ENCODE data around the gene LIMK2. TPM values are rescaled to one million over a fixed set of nuclear protein-coding genes. Genes with fewer than 3 reads are reported as not detected.
A peak's percentile ranks its signal among the peaks of the same experiment; 100 is the strongest.

LIMK2 gene
- polyA plus RNA-seq, 1 donor (not counting 4 experiments of a cell fraction or from before 2014, with no cell fraction given): 42.6 TPM

GRCh38 chr22:31173386-31174145 is 38.5 kb upstream of the LIMK2 start:
- TF ChIP-seq EZH2 (IDR thresholded peaks at IDR 0.05; ENCODE audit: low read length): no peak
- TF ChIP-seq, protein P1, sequence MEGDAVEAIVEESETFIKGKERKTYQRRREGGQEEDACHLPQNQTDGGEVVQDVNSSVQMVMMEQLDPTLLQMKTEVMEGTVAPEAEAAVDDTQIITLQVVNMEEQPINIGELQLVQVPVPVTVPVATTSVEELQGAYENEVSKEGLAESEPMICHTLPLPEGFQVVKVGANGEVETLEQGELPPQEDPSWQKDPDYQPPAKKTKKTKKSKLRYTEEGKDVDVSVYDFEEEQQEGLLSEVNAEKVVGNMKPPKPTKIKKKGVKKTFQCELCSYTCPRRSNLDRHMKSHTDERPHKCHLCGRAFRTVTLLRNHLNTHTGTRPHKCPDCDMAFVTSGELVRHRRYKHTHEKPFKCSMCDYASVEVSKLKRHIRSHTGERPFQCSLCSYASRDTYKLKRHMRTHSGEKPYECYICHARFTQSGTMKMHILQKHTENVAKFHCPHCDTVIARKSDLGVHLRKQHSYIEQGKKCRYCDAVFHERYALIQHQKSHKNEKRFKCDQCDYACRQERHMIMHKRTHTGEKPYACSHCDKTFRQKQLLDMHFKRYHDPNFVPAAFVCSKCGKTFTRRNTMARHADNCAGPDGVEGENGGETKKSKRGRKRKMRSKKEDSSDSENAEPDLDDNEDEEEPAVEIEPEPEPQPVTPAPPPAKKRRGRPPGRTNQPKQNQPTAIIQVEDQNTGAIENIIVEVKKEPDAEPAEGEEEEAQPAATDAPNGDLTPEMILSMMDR (optimal IDR thresholded peaks at IDR 0.05 in 1 of 3, IDR thresholded peaks at IDR 0.05 in 1 of 3, conservative IDR thresholded peaks at IDR 0.05 in 1 of 3; ENCODE audit: extremely low read depth in 1 of 3, insufficient read depth in 2 of 3, low read length in 3 of 3): no peak
- no peaks in the 10 kb centered on the region for H3K9me3 ChIP-seq (ENCODE audit: control insufficient read depth, low read depth, low read length)
- dilution Hi-C loops (cut with MboI; ENCODE audit: extremely low pct_ligation_motif_present, low sequenced_read_pairs): no loop called here
- H2AFZ ChIP-seq (ENCODE audit: control insufficient read depth, low read length): no peak overlapping the region
- FAIRE-seq (peak; percentile 71), DNase-seq (ENCODE audit: low read depth, low spot score) (no peak)
- peaks cover 43% of the 10 kb centered on the region for H3K79me2 ChIP-seq (ENCODE audit: control insufficient read depth, insufficient read depth, low read length)
- H3K9me1 ChIP-seq (ENCODE audit: control insufficient read depth, extremely low read depth, insufficient read depth, low read length): no peaks in the 10 kb centered on the region
- peak overlapping the region; percentile 85 for H3K27ac ChIP-seq (ENCODE audit: control insufficient read depth, insufficient read depth, low read length)
- peak overlapping the region; percentile 60 for H3K4me2 ChIP-seq (ENCODE audit: control insufficient read depth, extremely low read depth, insufficient read depth, low read depth, low read length)
- H3K36me3 ChIP-seq (ENCODE audit: control insufficient read depth in 2 of 2, extremely low read depth in 1 of 2, insufficient read depth in 2 of 2, low read length in 2 of 2): peaks cover 3 to 5% of the 10 kb centered on the region in 2 experiments
- H3K4me1 ChIP-seq (ENCODE audit: control insufficient read depth, extremely low read depth, insufficient read depth, low read length): peaks cover 42% of the 10 kb centered on the region
- H3K27me3 ChIP-seq (ENCODE audit: control insufficient read depth, extremely low read depth, insufficient read depth, low read length): no peaks in the 10 kb centered on the region
- H4K20me1 ChIP-seq (ENCODE audit: control insufficient read depth, extremely low read depth, insufficient read depth, low read length): no peaks in the 10 kb centered on the region
- peak overlapping the region; percentile 23 for H3K9ac ChIP-seq (ENCODE audit: control insufficient read depth, extremely low read depth, insufficient read depth, low read length)
- peak overlapping the region in 1 of 3 experiments; percentile 44 for H3K4me3 ChIP-seq (ENCODE audit: control insufficient read depth in 2 of 3, extremely low read depth in 1 of 3, insufficient read depth in 2 of 3, low read depth in 1 of 3, low read length in 3 of 3)

GRCh38 chr22:31176923-31177322 is 35.2 kb upstream of the LIMK2 start:
- Histone ChIP-seq H3K4me2 (ENCODE audit: control insufficient read depth, extremely low read depth, insufficient read depth, low read depth, low read length) (peak overlapping the region; percentile 27), H2AFZ (ENCODE audit: control insufficient read depth, low read length) (no peak overlapping the region), H3K9me3 (ENCODE audit: control insufficient read depth, low read depth, low read length) (no peaks in the 10 kb centered on the region), H3K4me3 (ENCODE audit: control insufficient read depth in 2 of 3, extremely low read depth in 1 of 3, insufficient read depth in 2 of 3, low read depth in 1 of 3, low read length in 3 of 3) (no peak overlapping the region), H3K36me3 (ENCODE audit: control insufficient read depth in 2 of 2, extremely low read depth in 1 of 2, insufficient read depth in 2 of 2, low read length in 2 of 2) (peaks cover 3 to 10% of the 10 kb centered on the region in 2 experiments), H3K4me1 (ENCODE audit: control insufficient read depth, extremely low read depth, insufficient read depth, low read length) (peaks cover 56% of the 10 kb centered on the region), H3K27ac (ENCODE audit: control insufficient read depth, insufficient read depth, low read length) (peak overlapping the region; percentile 70), H3K9me1 (ENCODE audit: control insufficient read depth, extremely low read depth, insufficient read depth, low read length) (no peaks in the 10 kb centered on the region), H3K27me3 (ENCODE audit: control insufficient read depth, extremely low read depth, insufficient read depth, low read length) (no peaks in the 10 kb centered on the region), H4K20me1 (ENCODE audit: control insufficient read depth, extremely low read depth, insufficient read depth, low read length) (no peaks in the 10 kb centered on the region), H3K79me2 (ENCODE audit: control insufficient read depth, insufficient read depth, low read length) (peaks cover 34% of the 10 kb centered on the region), H3K9ac (ENCODE audit: control insufficient read depth, extremely low read depth, insufficient read depth, low read length) (no peak overlapping the region)
- no peak for FAIRE-seq
- TF ChIP-seq, protein P1 (optimal IDR thresholded peaks at IDR 0.05 in 1 of 3, IDR thresholded peaks at IDR 0.05 in 1 of 3, conservative IDR thresholded peaks at IDR 0.05 in 1 of 3; ENCODE audit: extremely low read depth in 1 of 3, insufficient read depth in 2 of 3, low read length in 3 of 3): no peak
- no peak for TF ChIP-seq EZH2 (IDR thresholded peaks at IDR 0.05; ENCODE audit: low read length)
- dilution Hi-C loops (cut with MboI; ENCODE audit: extremely low pct_ligation_motif_present, low sequenced_read_pairs): no loop called here
- no peak for DNase-seq (ENCODE audit: low read depth, low spot score)
